Breast epithelium (tissue), 4 donors: ENCODE results near the gene KIAA0513. TPM values are rescaled to one million over a fixed set of nuclear protein-coding genes. Genes with fewer than 3 reads are reported as not detected.
A peak's percentile ranks its signal among the peaks of the same experiment; 100 is the strongest.

Experiments
- DNase-seq, 2 donors: peaks; one replicate each; pipeline ENCODE4 v3.0.0-alpha.2; 2019; ENCODE audit warnings: low spot score in 2 of 2
- H3K27ac ChIP-seq, 2 donors: fragments of 200-600 bp; sonication (generic) in 1 of 2; one replicate each; pipeline ENCODE4 v1.5.1; 2016 to 2019; ENCODE audit warnings: mild to moderate bottlenecking in 1 of 2
- H3K27me3 ChIP-seq, 2 donors: fragments of 200-600 bp; sonication (generic) in 1 of 2; one replicate each; pipeline versions ENCODE4 v1.5.1 to v1.6.0; 2017 to 2019; ENCODE audit warnings: control low read depth in 1 of 2, mild to moderate bottlenecking in 1 of 2
- H3K36me3 ChIP-seq: fragments of 200-600 bp; one replicate; pipeline ENCODE4 v1.5.1; 2019
- H3K4me1 ChIP-seq, 2 donors: fragments of 200-600 bp; sonication (generic); one replicate each; pipeline ENCODE4 v1.5.1; 2016 to 2019; ENCODE audit warnings: control low read depth in 1 of 2
- H3K4me3 ChIP-seq, 3 donors: fragments of 200-600 bp; sonication (generic); 1 replicate in 2 of 3; 2 replicates in 1 of 3; pipeline ENCODE4 v1.5.1; 2016 to 2019; ENCODE audit warnings: mild to moderate bottlenecking in 3 of 3, moderate library complexity in 2 of 3
- H3K9me3 ChIP-seq, 2 donors: fragments of 200-600 bp; sonication (generic) in 1 of 2; one replicate each; pipeline ENCODE4 v1.5.1; 2016 to 2019; ENCODE audit warnings: control low read depth in 1 of 2
- POLR2A ChIP-seq: fragments of 450-650 bp; IDR thresholded peaks from one replicate; pipeline ENCODE4 v1.6.1; 2016; ENCODE audit warnings: antibody characterized with exemption, mild to moderate bottlenecking, moderate library complexity
- POLR2AphosphoS5 ChIP-seq, 3 donors: sonication (generic); formaldehyde crosslinking; IDR thresholded peaks; one replicate each; pipeline ENCODE4 v1.6.1; 2017; ENCODE audit warnings: antibody characterized with exemption in 3 of 3
- intact Hi-C: fragments of 100-400 bp; cut with DNase I; formaldehyde crosslinking; loops from one replicate; pipeline ENCODE4 v1.15.1; 2023; ENCODE audit warnings: low total_unique reads
- total RNA-seq, 3 donors: library from RNA; depleted of rRNA; stranded (reverse); fragments of >200 nt; gene quantifications; one replicate each; pipeline ENCODE4 v1.1.0, GENCODE V29; 2016
- TF ChIP-seq, protein P1 (sequence below), 3 donors: fragments of 450-650 bp; IDR thresholded peaks; one replicate each; pipeline ENCODE4 v1.5.1; 2016 to 2017; ENCODE audit warnings: antibody characterized with exemption in 3 of 3, mild to moderate bottlenecking in 3 of 3, moderate library complexity in 3 of 3

The KIAA0513 gene, protein sequence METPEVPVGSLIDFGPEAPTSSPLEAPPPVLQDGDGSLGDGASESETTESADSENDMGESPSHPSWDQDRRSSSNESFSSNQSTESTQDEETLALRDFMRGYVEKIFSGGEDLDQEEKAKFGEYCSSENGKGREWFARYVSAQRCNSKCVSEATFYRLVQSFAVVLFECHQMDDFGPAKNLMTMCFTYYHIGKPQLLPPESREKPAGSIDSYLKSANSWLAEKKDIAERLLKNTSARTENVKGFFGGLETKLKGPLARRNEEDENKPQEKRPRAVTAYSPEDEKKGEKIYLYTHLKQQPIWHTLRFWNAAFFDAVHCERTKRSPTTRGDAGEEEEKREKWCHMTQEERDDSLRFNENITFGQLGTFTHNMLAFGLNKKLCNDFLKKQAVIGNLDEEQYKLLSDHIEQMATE
- 10 to 100 TPM in 2 of 3 donors, 1 to 10 TPM in 1; 7.6 to 16.2 (median 10.8) TPM for total RNA-seq

DNA sequence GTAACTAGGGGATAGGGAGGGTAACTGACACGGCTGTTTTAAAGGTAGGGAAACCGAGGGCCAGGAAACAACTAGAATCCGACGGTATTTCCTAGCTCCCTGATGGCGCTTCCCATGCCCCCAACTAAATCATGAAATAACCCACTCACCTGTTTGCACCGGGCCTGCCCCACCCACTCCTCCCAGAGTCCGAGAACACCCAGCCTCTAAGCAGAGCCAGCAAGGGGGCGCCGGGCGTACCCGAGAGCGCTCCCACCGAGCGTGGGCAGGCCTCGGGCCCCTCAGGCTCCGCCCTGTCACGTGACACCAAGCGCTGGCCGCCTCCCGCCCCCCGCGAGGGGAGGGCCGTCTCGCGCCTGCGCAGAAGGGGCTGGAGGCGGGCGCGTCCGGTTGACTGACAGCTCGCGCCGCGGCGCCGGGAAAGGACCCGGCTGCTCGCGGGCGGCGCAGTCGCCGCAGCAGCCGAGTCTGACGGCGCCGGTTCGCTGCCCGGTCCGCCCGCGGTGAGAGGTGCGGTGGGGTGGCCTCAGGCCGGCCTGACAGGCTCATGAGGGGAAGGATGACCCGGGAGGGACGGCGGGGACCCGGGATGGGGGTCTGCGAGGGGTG lies at the start of gene KIAA0513:
KIAA0513 (plus strand) TSS at position 447 of the 609 bp plus-strand sequence. CDS start 39,277 bp downstream, outside the sequence.
- Histone ChIP-seq H3K36me3 (no peaks in the 10 kb centered on the region), H3K27ac (peak within 1 kb of the TSS; percentile 86 to 91), H3K27me3 (no peaks in the 10 kb centered on the region), H3K4me3 (peak within 1 kb of the TSS; percentile 88 to 90 (median 88)), H3K4me1 (peaks cover 7 to 17% of the 10 kb centered on the region in 2 donors), H3K9me3 (no peaks in the 10 kb centered on the region)
- intact Hi-C loops, result no loop called here
- peak; percentile 85 to 93 for DNase-seq
- peak; percentile 92 for TF ChIP-seq POLR2A
- peak; percentile 98 to 99 (median 99) for TF ChIP-seq POLR2AphosphoS5 (IDR thresholded peaks at IDR 0.05)
- TF ChIP-seq, protein P1, sequence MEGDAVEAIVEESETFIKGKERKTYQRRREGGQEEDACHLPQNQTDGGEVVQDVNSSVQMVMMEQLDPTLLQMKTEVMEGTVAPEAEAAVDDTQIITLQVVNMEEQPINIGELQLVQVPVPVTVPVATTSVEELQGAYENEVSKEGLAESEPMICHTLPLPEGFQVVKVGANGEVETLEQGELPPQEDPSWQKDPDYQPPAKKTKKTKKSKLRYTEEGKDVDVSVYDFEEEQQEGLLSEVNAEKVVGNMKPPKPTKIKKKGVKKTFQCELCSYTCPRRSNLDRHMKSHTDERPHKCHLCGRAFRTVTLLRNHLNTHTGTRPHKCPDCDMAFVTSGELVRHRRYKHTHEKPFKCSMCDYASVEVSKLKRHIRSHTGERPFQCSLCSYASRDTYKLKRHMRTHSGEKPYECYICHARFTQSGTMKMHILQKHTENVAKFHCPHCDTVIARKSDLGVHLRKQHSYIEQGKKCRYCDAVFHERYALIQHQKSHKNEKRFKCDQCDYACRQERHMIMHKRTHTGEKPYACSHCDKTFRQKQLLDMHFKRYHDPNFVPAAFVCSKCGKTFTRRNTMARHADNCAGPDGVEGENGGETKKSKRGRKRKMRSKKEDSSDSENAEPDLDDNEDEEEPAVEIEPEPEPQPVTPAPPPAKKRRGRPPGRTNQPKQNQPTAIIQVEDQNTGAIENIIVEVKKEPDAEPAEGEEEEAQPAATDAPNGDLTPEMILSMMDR (IDR thresholded peaks at IDR 0.05), result no peak

DNA sequence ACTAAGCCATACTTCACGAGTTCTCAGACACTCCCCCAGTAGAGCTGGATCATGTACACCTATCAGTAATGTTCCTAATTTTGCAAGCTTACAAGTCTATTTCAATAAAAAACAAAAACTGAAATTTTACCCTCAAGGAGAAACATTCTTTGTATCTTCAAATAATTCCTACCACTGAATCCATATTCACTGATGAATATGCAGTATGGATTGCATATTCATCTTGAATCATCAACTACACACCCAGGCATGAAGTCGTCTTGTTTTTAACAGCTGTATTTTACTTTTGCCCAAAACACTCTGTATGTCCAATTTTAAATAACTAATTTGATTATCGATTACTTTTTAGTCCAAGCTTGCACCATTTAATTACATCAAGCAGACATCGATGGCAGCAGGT lies 48.1 kb upstream of the KIAA0513 start:
- peaks cover 0 to 5% of the 10 kb centered on the region in 2 donors for H3K4me1 ChIP-seq
- DNase-seq, result no peak
- H3K27me3 ChIP-seq, result no peaks in the 10 kb centered on the region
- no peaks in the 10 kb centered on the region for H3K9me3 ChIP-seq
- intact Hi-C loops, result no loop called here
- H3K27ac ChIP-seq, result no peak overlapping the region
- H3K36me3 ChIP-seq, result no peaks in the 10 kb centered on the region
- no peak overlapping the region for H3K4me3 ChIP-seq
- TF ChIP-seq POLR2AphosphoS5 (IDR thresholded peaks at IDR 0.05), result no peak

DNA sequence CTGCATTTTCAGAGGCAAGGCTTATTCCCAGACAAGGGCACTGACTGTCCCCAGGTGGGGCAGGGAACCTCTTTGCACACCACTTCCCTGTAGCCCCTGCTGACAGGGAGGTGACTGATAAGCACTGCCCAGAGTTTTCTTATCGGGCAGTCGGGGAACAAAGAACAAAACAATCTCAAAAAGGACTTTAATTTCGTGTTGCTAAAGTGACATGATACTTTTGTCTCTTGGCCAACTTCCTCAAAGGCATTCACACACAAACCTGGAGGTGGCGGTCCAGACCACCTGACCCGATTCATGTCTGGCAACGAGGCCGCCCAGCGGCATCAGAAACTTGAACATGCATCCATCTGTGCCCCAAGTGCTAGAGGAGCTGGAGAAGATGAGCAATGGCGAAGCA lies 45.2 kb upstream of the KIAA0513 start:
- intact Hi-C loops, result no loop called here
- Histone ChIP-seq H3K4me3 (no peak overlapping the region), H3K27ac (peak overlapping the region in 1 of 2 donors; percentile 23), H3K27me3 (no peaks in the 10 kb centered on the region), H3K9me3 (no peaks in the 10 kb centered on the region), H3K4me1 (peaks cover 0 to 3% of the 10 kb centered on the region in 2 donors), H3K36me3 (no peaks in the 10 kb centered on the region)
- no peak for DNase-seq
- TF ChIP-seq POLR2AphosphoS5 (IDR thresholded peaks at IDR 0.05), result no peak
- TF ChIP-seq, protein P1 (IDR thresholded peaks at IDR 0.05), result peak in 1 of 3 donors; percentile 13

DNA sequence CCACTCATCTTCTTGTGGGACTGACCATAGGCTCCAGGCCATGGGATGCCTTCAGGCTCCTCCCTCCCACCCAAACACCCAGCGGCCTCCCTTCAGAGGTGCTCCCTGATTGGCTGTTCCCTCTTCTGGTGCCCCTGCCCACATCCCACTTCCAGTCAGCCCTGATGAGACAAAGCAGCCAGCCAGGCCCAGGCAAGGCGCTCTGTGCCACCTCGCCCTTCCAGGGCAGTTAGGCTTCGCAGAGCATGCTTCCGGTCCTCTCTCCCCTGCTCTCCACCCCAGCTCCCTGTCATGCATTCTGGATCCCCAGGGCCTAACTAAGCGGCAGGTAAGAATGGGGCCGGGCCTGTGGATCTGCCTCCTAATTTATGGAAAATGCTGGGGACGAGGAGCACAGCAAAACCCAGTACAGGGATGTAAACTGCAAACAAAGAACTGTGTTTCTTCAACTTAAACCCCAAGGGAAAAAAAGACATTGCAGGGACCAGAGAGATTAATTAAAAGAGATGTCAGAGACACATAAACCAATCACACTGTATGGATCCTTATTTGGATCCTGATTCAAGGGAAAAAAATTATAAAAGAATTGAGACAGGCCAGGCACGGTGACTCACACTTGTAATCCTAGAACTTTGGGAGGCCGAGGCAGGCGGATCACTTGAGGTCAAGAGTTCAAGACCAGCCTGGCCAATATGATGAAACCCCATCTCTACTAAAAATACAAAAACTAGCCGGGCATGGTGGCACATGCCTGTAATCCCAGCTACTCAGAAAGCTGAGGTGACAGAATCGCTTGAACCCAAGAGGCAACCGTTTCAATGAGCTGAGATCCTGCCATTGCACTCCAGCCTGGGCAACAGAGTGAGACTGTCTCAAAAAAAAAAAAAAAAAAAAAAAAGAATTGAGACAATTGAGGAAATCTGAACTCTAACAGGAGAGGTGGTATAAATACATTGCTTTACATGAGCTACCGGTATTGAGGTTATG lies 42.2 kb upstream of the KIAA0513 start:
- Histone ChIP-seq H3K27ac (no peak overlapping the region), H3K36me3 (peaks cover 6% of the 10 kb centered on the region), H3K9me3 (no peaks in the 10 kb centered on the region), H3K4me1 (no peaks in the 10 kb centered on the region), H3K27me3 (no peaks in the 10 kb centered on the region), H3K4me3 (no peak overlapping the region)
- no peak for TF ChIP-seq POLR2AphosphoS5 (IDR thresholded peaks at IDR 0.05)
- no peak for TF ChIP-seq POLR2A
- TF ChIP-seq, protein P1 (IDR thresholded peaks at IDR 0.05), result no peak
- intact Hi-C loops, result loop anchor here (5.0 kb wide), 1 partner anchor 997 kb away; no protein-coding TSS in a partner anchor
- no peak for DNase-seq

DNA sequence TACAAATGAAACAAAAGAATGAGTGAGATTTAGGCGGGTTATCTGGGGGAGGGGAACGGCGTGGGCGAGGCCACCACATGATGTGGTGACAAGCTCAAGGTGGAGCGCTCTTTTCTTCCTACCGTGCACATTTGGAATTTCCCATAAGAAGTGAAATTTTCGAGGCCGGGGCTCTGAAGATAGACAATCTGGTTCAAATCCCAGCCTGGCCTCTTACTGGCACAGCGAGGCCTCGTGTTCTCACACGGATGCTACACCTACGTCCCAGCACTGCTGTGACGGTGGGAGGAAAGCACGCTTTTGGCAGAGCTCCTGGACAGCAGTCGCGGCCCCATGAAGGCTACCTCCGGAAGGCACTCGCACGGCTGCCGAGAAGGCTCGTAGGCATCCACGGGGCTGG lies 41.5 kb upstream of the KIAA0513 start:
- H3K27me3 ChIP-seq, result no peaks in the 10 kb centered on the region
- no peaks in the 10 kb centered on the region for H3K9me3 ChIP-seq
- H3K27ac ChIP-seq, result peak overlapping the region; percentile 17 to 56
- H3K4me3 ChIP-seq, result no peak overlapping the region
- intact Hi-C loops, result loop anchor here (5.0 kb wide), 1 partner anchor 996 kb away; no protein-coding TSS in a partner anchor
- no peaks in the 10 kb centered on the region for H3K4me1 ChIP-seq
- peaks cover 6% of the 10 kb centered on the region for H3K36me3 ChIP-seq
- TF ChIP-seq POLR2AphosphoS5 (IDR thresholded peaks at IDR 0.05), result no peak
- no peak for TF ChIP-seq POLR2A
- TF ChIP-seq, protein P1 (IDR thresholded peaks at IDR 0.05), result no peak
- no peak for DNase-seq
